OCI-LY1 (cell line): ENCODE measurements around the gene GDF7.

Source experiments
- H2AFZ ChIP-seq: fragments of 200-600 bp; sonication (generic), shearing (Covaris generic); 2 replicates; pipeline ENCODE4 v1.6.0; 2014; ENCODE audit warnings: antibody characterized with exemption, mild to moderate bottlenecking, low read length
- H3F3A ChIP-seq: fragments of 200-600 bp; sonication (generic), shearing (Covaris generic); 2 replicates; pipeline ENCODE4 v1.6.0; 2014; ENCODE audit warnings: mild to moderate bottlenecking, antibody characterized with exemption, low read length, moderate library complexity; ENCODE audit not compliant: insufficient read depth
- H3K27ac ChIP-seq: fragments of 200-600 bp; sonication (generic); 2 replicates; pipeline ENCODE4 v1.5.1; 2014; ENCODE audit warnings: low read length, mixed run types, mild to moderate bottlenecking, low read depth; ENCODE audit not compliant: poor library complexity, severe bottlenecking
- H3K27me3 ChIP-seq: fragments of 200-600 bp; sonication (generic); 2 replicates; pipeline ENCODE4 v1.6.0; 2014; ENCODE audit warnings: antibody characterized with exemption, mild to moderate bottlenecking, low read length, moderate library complexity; ENCODE audit not compliant: insufficient read depth
- H3K36me3 ChIP-seq: fragments of 200-600 bp; sonication (generic); 2 replicates; pipeline ENCODE4 v1.6.1; 2014; ENCODE audit warnings: mild to moderate bottlenecking, antibody characterized with exemption, low read length, moderate library complexity, mixed read lengths; ENCODE audit not compliant: insufficient read depth
- H3K4me1 ChIP-seq: fragments of 200-600 bp; sonication (generic); 2 replicates; pipeline ENCODE4 v1.5.1; 2014; ENCODE audit warnings: mild to moderate bottlenecking, low read length, moderate library complexity; ENCODE audit not compliant: insufficient read depth, severe bottlenecking
- H3K4me2 ChIP-seq: fragments of 200-600 bp; sonication (generic), shearing (Covaris generic); 2 replicates; pipeline ENCODE4 v1.6.1; 2014; ENCODE audit warnings: low read length
- H3K4me3 ChIP-seq: fragments of 200-600 bp; sonication (generic); 2 replicates; pipeline ENCODE4 v1.5.1; 2014; ENCODE audit warnings: low read length, low read depth, mild to moderate bottlenecking, mixed read lengths; ENCODE audit not compliant: poor library complexity, severe bottlenecking
- H3K79me2 ChIP-seq: fragments of 200-600 bp; shearing (Covaris generic); 2 replicates; pipeline ENCODE4 v1.6.1; 2016; ENCODE audit warnings: mixed run types, low read length, mixed read lengths; ENCODE audit not compliant: insufficient read depth
- H3K9ac ChIP-seq: fragments of 200-600 bp; sonication (generic), shearing (Covaris generic); 2 replicates; pipeline ENCODE4 v1.6.1; 2014; ENCODE audit warnings: mild to moderate bottlenecking, low read length, mixed read lengths
- H3K9me2 ChIP-seq: fragments of 200-600 bp; sonication (generic), shearing (Covaris generic); 2 replicates; pipeline ENCODE4 v1.6.1; 2014; ENCODE audit warnings: low read depth, mild to moderate bottlenecking, low read length, mixed read lengths
- H3K9me3 ChIP-seq: fragments of 200-600 bp; shearing (Covaris generic); 2 replicates; pipeline ENCODE4 v1.6.1; 2014; ENCODE audit warnings: low read length, mixed read lengths
- H4K20me1 ChIP-seq: fragments of 200-600 bp; sonication (generic), shearing (Covaris generic); 2 replicates; pipeline ENCODE4 v1.6.0; 2016; ENCODE audit warnings: mild to moderate bottlenecking, low read length; ENCODE audit not compliant: insufficient read depth
- EZH2 ChIP-seq: fragments of 200-600 bp; sonication (generic), shearing (Covaris generic); IDR thresholded peaks from 2 replicates; pipeline ENCODE4 v1.8.0; 2017; ENCODE audit warnings: borderline replicate concordance, mixed run types, mild to moderate bottlenecking, antibody characterized with exemption, low read length, moderate library complexity, mixed read lengths
- TF ChIP-seq, protein P1 (sequence below): fragments of 200-600 bp; sonication (generic), shearing (Covaris generic); IDR thresholded peaks from 2 replicates; pipeline ENCODE4 v1.5.1; 2017; ENCODE audit warnings: mild to moderate bottlenecking, antibody characterized with exemption, low read length, moderate library complexity, mixed read lengths

Gene GDF7

DNA sequence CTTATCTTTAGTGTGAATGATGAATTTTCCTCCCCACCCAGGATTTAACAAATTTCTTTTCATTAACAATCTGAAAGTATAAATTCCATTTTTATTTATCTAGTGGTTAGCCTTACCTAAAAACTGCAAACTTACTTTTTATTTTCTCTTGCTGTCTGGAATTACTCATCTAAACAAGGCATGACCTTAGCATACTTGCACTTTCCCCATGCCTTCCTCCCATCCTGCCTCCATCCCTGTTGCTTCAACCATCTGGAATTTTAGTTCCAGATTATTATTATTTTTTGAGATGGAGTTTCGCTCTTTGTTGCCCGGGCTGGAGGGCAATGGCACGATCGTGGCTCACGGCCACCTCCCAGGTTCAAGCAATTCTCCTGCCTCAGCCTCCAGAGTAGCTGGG lies 35.6 kb downstream of the GDF7 start:
- H3K9me3 ChIP-seq, result no peaks in the 10 kb centered on the region
- no peak overlapping the region for H2AFZ ChIP-seq
- no peaks in the 10 kb centered on the region for H3K9me2 ChIP-seq
- no peaks in the 10 kb centered on the region for H3F3A ChIP-seq
- no peak overlapping the region for H3K27ac ChIP-seq
- H3K4me1 ChIP-seq, result peaks cover 5% of the 10 kb centered on the region
- no peak overlapping the region for H3K9ac ChIP-seq
- no peak overlapping the region for H3K4me2 ChIP-seq
- peaks cover 10% of the 10 kb centered on the region; the same call in 1 of the 2 replicates for H3K36me3 ChIP-seq
- no peak overlapping the region for H3K4me3 ChIP-seq
- H3K27me3 ChIP-seq, result no peaks in the 10 kb centered on the region
- TF ChIP-seq EZH2, result no peak
- TF ChIP-seq, protein P1, sequence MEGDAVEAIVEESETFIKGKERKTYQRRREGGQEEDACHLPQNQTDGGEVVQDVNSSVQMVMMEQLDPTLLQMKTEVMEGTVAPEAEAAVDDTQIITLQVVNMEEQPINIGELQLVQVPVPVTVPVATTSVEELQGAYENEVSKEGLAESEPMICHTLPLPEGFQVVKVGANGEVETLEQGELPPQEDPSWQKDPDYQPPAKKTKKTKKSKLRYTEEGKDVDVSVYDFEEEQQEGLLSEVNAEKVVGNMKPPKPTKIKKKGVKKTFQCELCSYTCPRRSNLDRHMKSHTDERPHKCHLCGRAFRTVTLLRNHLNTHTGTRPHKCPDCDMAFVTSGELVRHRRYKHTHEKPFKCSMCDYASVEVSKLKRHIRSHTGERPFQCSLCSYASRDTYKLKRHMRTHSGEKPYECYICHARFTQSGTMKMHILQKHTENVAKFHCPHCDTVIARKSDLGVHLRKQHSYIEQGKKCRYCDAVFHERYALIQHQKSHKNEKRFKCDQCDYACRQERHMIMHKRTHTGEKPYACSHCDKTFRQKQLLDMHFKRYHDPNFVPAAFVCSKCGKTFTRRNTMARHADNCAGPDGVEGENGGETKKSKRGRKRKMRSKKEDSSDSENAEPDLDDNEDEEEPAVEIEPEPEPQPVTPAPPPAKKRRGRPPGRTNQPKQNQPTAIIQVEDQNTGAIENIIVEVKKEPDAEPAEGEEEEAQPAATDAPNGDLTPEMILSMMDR, result no peak
- no peaks in the 10 kb centered on the region; the same call in 1 of the 2 replicates for H3K79me2 ChIP-seq
- no peaks in the 10 kb centered on the region for H4K20me1 ChIP-seq

DNA sequence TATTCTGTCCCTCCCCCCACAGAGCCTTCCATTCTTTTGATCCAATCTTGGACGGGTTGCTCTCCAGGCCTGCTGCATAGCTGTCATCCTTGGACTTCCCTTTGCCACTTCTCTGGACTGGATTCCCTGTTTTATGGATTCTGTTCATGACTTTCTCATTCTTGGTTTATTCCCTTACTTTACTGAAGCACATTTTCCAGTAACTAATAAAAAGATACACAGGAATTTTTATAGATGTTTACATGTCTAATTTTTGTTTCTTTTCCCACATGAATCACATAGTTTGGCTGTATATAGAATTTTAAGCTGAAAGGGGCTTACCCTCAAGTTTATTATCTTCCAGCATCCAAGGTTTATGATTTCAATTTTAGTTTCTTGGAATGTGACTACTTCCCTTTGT lies 37.9 kb downstream of the GDF7 start:
- no peak overlapping the region for H3K9ac ChIP-seq
- H3K4me2 ChIP-seq, result no peak overlapping the region
- H3K79me2 ChIP-seq, result no peaks in the 10 kb centered on the region; the same call in 1 of the 2 replicates
- peaks cover under 1% of the 10 kb centered on the region for H3K4me1 ChIP-seq
- H3K9me3 ChIP-seq, result no peaks in the 10 kb centered on the region
- TF ChIP-seq, protein P1, result no peak
- no peak for TF ChIP-seq EZH2
- no peak overlapping the region for H3K4me3 ChIP-seq
- H2AFZ ChIP-seq, result no peak overlapping the region
- no peak overlapping the region for H3K27ac ChIP-seq
- peaks cover 3% of the 10 kb centered on the region; the same call in 1 of the 2 replicates for H3K36me3 ChIP-seq
- H3F3A ChIP-seq, result no peaks in the 10 kb centered on the region
- H3K9me2 ChIP-seq, result no peaks in the 10 kb centered on the region
- no peaks in the 10 kb centered on the region for H4K20me1 ChIP-seq
- H3K27me3 ChIP-seq, result no peaks in the 10 kb centered on the region

DNA sequence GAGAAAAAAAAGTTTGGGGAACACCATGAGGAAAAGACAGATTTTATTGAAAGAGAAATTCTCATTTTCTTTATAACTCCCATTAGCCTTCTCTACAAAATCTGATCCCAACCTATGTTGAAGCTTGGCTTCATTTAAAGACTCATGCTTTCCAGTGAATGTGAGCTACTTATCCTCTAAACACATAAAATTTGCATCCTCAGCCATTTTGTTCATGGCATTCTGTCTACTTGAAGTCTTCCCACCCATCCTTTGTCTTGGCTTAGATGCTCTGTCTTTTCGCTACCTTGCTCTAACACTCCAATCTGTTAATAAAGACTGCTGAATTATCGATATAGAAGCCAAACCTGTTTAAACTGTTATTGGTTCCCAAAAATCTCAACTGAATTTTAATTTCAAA lies 39.3 kb downstream of the GDF7 start:
- Histone ChIP-seq H3F3A (no peaks in the 10 kb centered on the region), H3K9me2 (no peaks in the 10 kb centered on the region), H3K27me3 (no peaks in the 10 kb centered on the region), H3K9me3 (no peaks in the 10 kb centered on the region), H3K27ac (no peak overlapping the region), H2AFZ (no peak overlapping the region), H3K4me3 (no peak overlapping the region), H3K9ac (no peak overlapping the region), H3K36me3 (no peaks in the 10 kb centered on the region), H3K79me2 (no peaks in the 10 kb centered on the region; the same call in 1 of the 2 replicates), H3K4me1 (no peaks in the 10 kb centered on the region), H4K20me1 (no peaks in the 10 kb centered on the region), H3K4me2 (no peak overlapping the region)
- no peak for TF ChIP-seq EZH2
- TF ChIP-seq, protein P1, result no peak
